ENCODE measurements around the gene RGPD8.
"Not testable (repeated sequence)": the region's sequence is repeated elsewhere in the genome, so short reads cannot be mapped to it uniquely, and the experiment has no call there.

The RGPD8 gene

DNA sequence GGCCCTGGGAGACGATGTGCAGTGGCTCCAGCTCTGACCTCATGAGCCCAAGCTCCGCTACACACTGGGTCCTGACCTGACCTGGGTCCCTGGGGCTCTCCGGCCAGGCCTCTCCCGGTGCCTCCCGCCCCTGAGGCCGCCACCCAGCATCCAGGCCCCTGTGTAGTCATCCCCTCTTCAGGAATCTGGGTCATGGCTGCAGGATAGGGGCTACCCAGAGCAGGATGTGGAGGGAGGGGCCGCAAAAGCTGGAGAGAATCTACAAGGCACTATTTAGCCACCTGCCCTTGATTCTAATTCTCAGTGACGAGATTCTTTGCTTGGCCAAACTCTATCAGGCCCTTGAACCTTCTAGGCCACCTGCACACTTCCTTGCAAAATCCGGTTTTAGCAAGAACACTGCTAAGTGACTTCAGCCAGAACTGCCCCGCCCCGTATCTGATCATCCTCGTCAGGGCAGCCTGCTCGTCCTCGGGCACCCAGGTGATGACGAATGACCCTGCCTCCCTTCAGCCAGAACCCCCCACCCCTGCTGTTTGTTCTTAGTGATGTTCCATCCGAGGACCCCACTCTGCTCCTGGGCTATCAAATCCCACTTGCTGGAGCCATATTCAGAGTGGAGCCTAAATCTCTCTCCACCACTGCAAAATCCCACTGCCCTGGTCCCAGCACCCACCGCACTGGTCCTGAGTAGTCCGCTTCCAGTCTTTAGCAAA lies 2.4 kb upstream of the RGPD8 start:
- in situ Hi-C loops (cut with MboI; ENCODE audit: low sequenced_read_pairs): not testable (repeated sequence)

DNA sequence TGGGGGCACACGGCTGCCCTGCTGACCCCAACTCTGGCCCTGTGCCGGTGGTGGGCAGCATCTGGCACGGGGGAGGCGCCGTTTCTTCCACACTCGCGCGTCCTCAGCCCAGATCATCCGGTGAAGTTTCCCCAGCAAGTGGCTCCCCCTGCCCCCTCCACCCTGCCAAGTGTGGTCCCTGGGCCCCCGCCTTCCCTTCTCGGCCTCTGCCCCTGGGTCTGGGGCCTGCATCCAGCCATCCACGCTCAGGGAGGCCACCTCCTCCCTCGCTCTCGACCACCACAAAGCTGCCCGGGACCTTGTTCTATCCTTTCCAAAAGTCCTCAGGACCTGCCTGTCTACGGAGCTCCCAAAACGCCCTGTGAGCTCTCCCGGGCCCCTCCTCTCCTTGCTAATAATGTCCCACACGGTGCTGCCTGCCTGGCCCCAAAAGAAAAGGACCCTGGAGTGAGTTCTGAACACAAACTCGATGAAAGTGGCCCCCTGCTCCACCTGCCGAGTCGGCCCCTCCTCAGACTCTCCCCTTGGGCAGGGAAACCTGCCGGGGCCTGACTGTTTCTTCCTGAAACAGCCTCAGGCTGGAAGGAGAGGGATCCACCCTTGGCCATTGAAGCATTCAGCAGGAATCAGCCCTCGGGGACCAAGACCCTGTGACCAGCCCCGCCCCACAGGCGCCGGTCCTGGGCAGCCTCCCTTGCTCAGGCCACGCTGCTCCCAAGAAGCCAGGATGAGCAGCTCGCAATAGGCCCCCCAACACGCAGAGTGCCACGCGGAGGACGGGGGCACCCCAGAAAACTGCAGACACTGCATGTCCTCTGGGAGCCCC lies 1.7 kb upstream of the RGPD8 start:
- in situ Hi-C loops (cut with MboI; ENCODE audit: low sequenced_read_pairs): not testable (repeated sequence)

DNA sequence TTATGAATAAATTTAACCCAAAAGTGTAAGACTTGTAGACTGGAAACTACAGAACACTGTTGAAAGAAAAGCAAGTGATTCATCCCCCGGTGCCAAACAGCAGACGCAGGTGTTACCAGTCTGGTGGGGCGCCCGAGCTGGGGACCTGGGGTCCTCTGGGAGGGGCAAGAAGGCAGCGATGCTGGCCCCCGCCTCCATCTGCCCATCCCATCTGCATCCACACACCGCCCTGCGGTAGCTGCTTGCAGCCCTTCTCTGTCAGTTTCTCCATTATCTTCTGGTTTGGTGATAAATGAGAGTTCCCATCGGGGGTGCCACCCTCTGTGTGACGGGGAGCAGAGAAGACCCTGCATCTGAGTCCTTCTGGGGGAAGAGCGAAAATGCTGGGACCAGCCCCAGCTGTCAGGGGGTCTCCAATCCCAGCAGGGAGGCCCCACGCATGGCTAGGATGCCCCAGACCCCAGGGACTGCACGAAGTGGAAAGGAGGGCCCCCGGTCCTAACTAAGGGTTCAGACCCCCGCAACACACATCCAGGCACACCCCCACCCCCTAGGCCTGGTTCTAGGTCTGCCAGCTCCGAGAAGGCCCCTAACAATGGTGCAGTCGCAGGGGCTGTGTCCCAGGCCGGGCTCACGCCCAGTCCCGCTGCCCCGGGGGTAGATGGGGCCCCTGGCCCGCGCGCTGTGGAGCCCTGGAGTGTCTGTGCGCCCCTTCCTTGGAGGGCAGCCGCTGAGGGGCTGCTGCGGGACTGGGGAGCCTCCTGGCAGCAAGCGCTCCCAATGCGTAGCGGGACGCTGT lies 686 bp upstream of the RGPD8 start:
- in situ Hi-C loops (cut with MboI; ENCODE audit: low sequenced_read_pairs): no loop called here

DNA sequence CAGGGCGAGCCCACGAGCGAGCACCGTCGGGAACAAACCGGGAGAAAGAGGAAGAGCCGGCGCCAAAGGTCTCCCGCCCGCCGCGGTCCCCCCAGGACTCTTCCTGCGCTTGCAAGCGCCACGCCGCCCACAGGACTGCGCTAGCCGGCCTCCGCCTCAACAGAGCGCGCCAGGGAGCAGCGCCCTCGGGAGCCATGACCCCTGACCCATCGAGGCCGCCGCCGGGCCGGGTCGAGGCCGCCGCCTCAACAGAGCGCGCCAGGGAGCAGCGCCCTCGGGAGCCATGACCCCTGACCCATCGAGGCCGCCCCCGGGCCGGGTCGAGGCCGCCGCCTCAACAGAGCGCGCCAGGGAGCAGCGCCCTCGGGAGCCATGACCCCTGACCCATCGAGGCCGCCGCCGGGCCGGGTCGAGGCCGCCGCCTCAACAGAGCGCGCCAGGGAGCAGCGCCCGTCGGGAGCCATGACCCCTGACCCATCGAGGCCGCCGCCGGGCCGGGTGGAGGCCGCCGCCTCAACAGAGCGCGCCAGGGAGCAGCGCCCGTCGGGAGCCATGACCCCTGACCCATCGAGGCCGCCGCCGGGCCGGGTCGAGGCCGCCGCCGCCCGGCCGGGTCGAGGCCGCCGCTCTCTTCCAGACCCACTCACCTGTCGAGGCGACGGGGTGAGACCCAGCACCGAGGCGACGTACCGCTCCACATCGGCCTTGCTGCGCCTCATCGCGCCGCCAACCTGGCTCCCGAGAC lies 538 bp downstream of the RGPD8 start:
- in situ Hi-C loops (cut with MboI; ENCODE audit: low sequenced_read_pairs): not testable (repeated sequence)

DNA sequence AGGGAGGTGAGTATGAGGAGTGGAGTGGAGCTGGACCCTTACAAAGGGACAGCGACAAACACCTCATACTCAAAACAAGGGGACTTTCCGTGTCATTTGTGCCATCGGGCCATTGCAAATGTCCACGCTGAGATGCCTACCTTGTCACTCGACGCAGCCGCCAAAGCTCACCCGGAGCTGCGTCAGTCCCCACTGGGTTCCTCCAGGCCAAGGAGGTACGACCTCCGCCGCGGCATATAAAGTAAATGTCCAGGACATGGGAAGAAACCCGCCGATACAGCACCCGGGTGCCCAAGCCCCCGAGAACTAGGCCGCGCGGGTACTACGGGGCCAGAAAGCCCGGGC lies 1.1 kb downstream of the RGPD8 start:
- in situ Hi-C loops (cut with MboI; ENCODE audit: low sequenced_read_pairs): not testable (repeated sequence)

DNA sequence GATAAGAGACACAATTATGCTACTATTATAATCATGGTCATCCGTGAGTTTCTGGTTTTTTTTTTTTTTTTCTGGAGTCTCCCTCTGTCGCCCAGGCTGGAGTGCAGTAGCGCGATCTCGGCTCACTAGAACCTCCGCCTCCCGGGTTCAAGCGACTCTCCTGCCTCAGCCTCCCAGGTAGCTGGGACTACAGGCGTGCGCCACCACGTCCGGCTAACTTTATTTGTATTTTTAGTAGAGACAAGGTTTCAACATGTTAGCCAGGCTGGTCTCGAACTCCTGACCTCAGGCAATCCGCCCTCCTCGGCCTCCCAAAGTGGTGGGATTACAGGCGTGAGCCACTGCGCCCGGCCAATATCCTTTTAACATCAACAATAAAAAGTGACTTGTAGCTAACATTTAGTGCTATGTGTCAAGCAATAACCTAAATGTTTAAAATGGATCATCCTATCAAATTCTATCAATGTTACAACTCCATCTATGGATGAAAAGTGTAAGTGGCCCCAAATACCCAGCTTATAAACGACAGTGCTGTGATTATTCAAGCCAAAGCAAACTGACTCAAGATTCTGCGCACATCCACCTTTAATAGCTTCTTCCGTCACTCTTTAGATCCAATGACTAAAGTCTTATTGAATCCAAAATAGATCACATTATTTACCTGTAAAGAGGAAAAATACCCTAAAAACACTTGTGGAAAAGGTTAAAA lies 1.7 kb downstream of the RGPD8 start:
- in situ Hi-C loops (cut with MboI; ENCODE audit: low sequenced_read_pairs): not testable (repeated sequence)

DNA sequence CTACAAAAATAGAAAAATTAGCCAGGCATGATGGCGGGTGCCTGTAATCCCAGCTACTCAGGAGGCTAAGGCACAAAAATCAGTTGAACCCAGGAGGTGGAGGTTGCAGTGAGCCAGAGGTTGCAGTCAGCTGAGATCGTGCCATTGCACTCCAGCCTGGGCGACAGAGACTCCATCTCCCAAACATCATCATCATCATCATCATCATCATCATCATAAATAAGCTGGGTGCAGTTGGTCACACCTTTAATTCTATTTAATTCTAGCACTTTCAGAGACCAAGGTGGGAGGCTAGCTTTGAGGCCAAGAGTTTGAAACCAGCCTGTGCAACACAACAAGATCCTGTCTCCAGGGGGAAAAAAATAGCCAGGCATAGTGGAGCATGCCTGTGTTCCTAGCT lies 8.9 kb downstream of the RGPD8 start:
- in situ Hi-C loops (cut with MboI; ENCODE audit: low sequenced_read_pairs): not testable (repeated sequence)

DNA sequence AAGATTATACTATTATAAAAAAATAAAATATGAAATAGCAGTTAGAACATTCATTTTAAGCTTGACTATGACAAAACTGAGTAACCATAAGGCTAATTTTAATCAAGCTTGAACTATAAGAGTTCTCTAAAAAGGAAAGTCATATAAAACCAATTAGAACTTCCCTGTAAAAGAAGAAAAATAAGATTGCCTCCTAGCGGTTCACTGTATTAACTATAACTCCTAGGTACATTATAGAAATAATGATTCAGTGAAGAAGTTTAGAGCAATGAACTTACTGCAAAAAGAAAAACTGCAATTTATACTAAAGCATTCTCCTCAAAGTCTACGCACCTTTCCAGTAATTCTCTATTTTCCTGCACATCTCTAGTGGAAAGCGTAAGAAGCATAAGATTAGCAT lies 16.6 kb downstream of the RGPD8 start:
- in situ Hi-C loops (cut with MboI; ENCODE audit: low sequenced_read_pairs): not testable (repeated sequence)

DNA sequence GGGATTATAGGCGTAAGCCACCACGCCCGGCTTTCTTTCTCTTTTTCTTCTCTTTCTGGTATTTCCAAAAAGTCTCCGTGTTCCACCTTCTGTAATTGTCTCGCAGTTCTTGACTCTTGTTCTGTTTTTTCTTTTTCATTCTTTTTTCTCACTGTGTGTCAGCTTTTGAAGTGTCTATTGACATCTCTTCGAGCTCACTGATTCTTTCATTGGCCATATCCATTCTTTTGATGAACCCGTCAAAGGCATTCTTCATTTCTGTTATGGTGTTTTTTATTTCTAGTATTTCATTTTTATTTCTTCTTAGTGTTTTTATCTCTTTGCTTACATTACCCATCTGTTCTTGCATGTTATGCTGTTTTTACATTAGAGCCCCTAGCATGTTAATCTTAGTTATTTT lies 73.4 kb downstream of the RGPD8 start:
- in situ Hi-C loops (cut with MboI; ENCODE audit: low sequenced_read_pairs): not testable (repeated sequence)

DNA sequence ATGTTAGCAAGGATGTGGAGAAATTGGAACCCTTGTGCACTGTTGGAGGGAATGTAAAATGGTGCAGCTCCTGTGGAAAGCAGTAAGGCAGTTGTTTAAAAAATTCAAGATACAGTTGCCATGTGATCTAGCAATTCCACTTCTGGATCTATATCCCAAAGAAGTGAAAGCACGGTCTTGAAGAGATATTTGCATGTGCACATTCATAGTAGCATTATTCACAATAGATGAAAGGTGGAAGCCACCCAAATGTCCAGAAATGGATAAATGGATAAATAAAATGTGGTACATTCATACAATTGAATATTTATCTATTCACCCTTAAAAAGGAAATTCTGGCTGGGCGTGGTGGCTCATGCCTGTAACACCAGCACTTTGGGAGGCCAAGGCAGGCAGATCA lies 79.1 kb downstream of the RGPD8 start:
- in situ Hi-C loops (cut with MboI; ENCODE audit: low sequenced_read_pairs): not testable (repeated sequence)

DNA sequence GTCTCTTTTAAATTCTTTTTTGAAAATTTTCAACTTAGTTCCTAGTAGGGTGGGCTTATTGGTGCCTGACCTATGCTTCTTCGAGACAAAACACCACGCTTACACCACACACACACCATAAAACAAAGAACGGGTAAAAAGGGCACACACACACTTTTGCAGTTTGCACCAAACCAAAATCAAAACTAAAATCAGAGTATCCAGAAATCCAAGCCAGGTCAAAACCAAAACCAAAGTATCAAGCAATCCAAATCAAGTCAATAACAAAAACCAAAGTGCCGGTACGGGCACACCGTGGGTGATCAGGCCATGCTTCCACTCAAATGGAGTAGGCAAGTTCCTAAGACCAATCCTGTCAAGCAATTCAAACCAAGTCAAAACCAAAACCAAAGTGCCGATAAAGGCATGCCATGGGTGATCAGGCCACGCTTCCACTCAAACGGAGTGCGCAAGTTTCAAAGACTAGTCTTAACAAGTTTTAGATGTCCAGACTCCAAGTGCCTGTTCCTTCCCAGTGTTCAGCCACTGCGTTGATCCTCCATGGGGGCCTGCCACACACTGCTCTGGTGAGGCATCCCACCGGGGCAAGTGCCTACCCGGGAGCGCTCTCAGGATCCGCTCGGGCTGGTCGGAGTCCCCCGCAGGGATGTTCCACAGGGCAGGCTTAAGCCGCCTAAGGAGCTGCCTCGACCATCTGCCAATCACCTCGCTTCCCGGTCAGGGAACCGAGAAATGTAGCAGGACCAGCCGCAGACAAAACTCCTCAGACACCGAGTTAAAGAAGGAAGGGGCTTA lies 80.4 kb downstream of the RGPD8 start:
- in situ Hi-C loops (cut with MboI; ENCODE audit: low sequenced_read_pairs): not testable (repeated sequence)

DNA sequence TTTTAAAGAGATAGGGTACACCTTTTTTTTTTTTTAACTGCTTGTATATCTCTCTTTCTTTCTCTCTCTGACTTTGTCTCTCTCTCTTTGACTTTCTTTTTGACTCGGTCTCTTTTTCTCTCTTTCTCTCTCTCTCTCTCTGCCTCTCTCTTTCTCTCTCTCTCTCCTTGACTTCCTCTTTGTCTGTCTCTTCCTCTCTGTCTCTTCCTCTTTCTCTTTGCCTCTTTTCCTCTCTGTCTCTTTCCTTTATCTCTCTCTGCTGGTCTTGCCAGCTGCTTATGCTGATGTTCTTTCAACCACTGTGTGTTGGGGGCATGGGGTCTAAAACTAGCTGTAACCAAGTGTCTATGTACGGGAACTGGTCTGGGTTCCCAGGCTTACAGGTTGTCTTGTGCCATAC lies 81.2 kb downstream of the RGPD8 start:
- in situ Hi-C loops (cut with MboI; ENCODE audit: low sequenced_read_pairs): not testable (repeated sequence)

DNA sequence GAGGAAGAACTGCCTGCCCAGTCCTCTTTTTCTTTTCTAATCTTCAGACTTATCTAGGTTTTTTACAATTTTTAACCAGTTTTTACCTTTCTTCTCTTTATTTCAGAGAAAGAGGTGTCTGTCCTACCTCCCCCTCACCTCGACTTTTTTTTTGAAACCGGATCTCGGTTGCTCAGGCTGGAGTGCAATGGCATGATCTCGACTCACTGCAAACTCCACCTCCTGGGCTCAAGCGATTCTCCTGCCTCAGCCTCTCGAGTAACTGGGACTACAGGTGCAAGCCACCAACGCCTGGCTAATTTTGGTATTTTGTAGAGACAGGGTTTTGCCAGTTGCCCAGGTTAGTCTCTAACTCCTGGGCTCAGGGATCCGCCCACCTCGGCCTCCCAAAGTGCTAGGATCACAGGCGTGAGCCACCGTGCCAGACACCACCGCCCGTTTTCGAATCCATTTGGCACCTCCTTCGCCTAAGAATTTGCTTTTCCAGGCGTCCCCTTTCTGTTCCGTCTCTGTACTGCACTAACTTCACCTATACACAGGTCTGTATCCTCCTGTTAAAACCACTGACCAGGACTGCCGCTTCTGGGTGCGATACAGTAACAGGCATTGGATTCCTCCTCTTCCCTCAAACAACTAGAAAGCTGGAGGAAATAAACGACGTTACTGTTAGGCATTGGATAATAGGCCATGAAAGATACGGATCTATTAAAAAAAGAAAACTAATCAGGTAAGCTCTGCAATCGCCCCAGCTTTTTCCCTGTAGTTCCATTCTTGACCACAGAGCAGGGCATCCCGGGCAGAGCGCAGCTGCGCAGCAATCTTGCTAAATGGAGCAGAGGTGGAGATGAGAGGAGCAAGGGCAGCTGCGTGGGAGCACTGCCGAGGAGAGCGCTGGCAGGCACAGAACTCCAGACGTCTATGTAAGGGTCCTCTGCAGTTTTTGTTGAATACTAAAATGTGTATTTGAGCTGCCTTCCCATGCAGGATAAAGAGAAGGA lies 88.1 kb downstream of the RGPD8 start:
- in situ Hi-C loops (cut with MboI; ENCODE audit: low sequenced_read_pairs): no loop called here

DNA sequence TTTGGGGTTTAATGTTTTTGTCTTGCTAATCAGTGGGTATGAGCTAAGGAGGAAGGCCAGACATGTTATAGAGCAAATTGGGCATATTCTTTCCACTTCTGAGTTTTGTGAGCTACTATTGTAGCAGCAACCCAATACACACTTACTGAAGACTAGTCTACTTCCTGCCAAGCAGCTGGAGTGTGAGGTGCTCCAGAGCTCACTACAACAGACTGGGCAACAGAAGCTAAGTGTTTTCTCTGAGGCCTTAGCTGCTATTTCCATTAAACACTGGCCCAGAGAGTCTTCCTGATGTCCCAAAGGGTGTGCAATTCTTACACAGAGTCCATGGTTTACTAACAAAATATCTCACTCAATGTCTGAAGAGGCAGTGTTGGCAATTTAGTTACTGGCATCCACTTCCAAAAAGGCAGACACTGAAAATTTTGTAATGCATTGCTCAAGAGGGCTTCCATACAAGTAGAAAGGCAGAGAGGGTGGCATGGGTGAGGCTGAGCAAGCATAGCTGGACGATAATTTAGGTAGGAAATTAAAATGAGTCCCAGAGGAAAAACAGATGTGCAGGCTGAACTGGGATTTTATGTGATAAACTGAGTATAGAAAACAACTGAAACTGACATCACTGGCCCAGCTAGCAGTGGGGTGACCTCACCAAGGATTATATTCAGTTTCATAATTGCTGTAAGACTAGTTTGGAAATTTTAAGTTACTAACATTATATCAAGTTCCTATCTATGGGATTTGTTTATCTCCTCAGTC lies 89.4 kb downstream of the RGPD8 start:
- in situ Hi-C loops (cut with MboI; ENCODE audit: low sequenced_read_pairs): no loop called here

DNA sequence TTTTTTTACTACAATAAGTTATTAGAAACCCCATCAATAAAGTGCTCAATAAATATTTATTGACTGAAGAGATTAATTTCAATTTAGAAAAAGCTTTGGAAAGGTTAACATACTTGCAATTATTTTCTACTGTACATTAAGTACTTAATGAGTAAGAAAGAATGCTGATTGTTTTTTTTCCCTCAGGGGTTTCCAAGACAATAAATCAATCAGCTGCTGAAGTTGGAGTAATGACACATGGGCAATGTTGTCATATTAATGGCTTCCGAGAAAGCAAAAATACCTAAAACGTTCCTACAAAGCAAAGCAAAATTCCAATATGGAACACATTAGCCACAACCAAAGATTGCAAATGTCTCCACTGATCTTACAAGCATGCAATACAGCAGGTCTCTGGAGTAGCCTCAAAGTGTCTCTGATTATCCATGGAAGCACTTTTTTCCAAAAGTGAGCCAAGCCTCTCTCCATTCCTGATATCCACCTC lies 91.3 kb downstream of the RGPD8 start:
- in situ Hi-C loops (cut with MboI; ENCODE audit: low sequenced_read_pairs): no loop called here

DNA sequence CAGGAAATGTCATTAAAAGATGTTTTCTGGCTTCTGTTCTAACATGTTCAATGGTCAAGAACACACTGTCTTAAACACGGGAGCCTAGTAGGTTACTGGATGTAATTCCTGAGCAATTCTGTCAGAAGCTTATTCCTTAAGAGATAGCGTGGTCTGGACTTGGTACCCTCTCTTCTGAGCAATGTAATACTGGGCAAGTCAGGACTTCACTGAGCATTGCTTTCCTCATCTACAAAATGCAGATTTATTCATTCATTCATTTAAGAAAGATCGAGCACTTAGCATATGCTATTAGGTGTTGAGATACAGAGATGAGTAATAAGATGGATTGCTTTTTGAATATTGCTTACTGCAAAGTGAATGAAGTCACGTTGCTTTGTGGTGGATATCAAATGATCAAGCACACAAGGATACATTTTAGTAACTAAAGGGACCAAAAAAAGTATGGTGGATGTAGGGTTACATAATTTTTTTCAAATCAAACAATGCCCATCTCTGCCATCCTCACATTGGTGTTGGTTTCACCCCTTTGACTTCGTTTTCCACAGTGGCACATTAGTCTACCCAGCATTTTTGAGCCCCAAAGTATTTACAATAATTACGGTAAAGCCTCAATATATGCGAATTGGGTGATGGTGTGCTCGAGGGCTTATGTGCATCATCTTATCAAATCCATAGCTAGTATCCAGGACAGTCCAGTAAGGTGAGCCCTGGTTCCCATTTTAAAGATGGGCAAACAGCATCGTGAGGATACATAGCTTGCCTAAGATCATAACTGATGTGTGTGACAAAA lies 92.8 kb downstream of the RGPD8 start:
- in situ Hi-C loops (cut with MboI; ENCODE audit: low sequenced_read_pairs): no loop called here

DNA sequence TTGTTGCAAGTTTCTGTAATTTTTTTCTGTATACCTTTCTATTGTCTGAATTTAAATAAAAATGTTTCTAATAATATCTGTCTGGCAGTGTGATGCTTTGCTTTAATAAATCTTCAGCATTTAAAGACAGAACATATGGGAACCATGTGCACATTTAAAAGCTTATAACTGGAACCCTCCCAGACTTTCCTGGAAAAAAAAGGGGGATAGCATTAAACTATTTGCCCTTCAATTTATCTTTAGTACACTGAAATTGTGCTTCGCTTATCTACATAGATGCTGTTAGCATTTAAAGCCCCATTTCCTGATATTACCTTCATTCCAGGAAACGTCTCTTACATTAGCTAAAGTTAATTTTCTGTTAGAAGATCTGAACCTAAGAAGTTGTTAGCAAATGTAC lies 93.5 kb downstream of the RGPD8 start:
- in situ Hi-C loops (cut with MboI; ENCODE audit: low sequenced_read_pairs): no loop called here
